SU-DHL-6 (cell line): ENCODE measurements around the gene RNF121.

Source experiments
- H2AFZ ChIP-seq: fragments of 200-600 bp; sonication (generic); 2 replicates; pipeline ENCODE4 v1.6.1; 2014; ENCODE audit warnings: low read depth, mild to moderate bottlenecking, moderate library complexity, mixed read lengths, antibody characterized with exemption, low read length; ENCODE audit not compliant: severe bottlenecking
- H3F3A ChIP-seq: fragments of 200-600 bp; shearing (Covaris generic); 2 replicates; pipeline ENCODE4 v1.6.0; 2016; ENCODE audit warnings: antibody characterized with exemption, mild to moderate bottlenecking; ENCODE audit not compliant: insufficient read depth
- H3K27ac ChIP-seq: fragments of 200-600 bp; sonication (generic); 2 replicates; pipeline ENCODE4 v1.5.1; 2016; ENCODE audit warnings: low read depth, mild to moderate bottlenecking, low read length, moderate library complexity, mixed read lengths
- H3K27me3 ChIP-seq: fragments of 200-600 bp; sonication (generic), shearing (Covaris generic); 2 replicates; pipeline ENCODE4 v1.6.0; 2014; ENCODE audit warnings: mild to moderate bottlenecking, low read length
- H3K36me3 ChIP-seq: fragments of 200-600 bp; sonication (generic); 2 replicates; pipeline ENCODE4 v1.6.1; 2014; ENCODE audit warnings: mild to moderate bottlenecking, low read length, mixed read lengths
- H3K4me2 ChIP-seq: fragments of 300-600, 200-600 bp; shearing (Covaris generic), sonication (generic); 2 replicates; pipeline ENCODE4 v1.6.0; 2014; ENCODE audit warnings: low read length, low read depth, mild to moderate bottlenecking; ENCODE audit not compliant: poor library complexity, severe bottlenecking
- H3K4me3 ChIP-seq: fragments of 200-600 bp; sonication (generic); 2 replicates; pipeline ENCODE4 v1.5.1; 2014; ENCODE audit warnings: antibody characterized with exemption, low read length, mild to moderate bottlenecking, mixed read lengths; ENCODE audit not compliant: insufficient read depth, poor library complexity, severe bottlenecking
- H3K79me2 ChIP-seq: fragments of 200-600 bp; sonication (generic); 2 replicates; pipeline ENCODE4 v1.6.1; 2014; ENCODE audit warnings: mild to moderate bottlenecking, low read length, moderate library complexity; ENCODE audit not compliant: insufficient read depth
- H3K9ac ChIP-seq: fragments of 200-600 bp; sonication (generic); 2 replicates; pipeline ENCODE4 v1.7.0; 2014; ENCODE audit warnings: mild to moderate bottlenecking, low read length
- H3K9me2 ChIP-seq: fragments of 200-600 bp; sonication (generic); replicated peaks from 2 replicates; pipeline ENCODE4 v1.6.1; 2014; ENCODE audit warnings: low read length; ENCODE audit not compliant: insufficient read depth
- H3K9me3 ChIP-seq: fragments of 200-600 bp; sonication (generic); 2 replicates; pipeline ENCODE4 v1.6.1; 2014; ENCODE audit warnings: low read length, mixed read lengths; ENCODE audit not compliant: insufficient read depth
- H4K20me1 ChIP-seq: fragments of 200-600 bp; sonication (generic); 2 replicates; pipeline ENCODE4 v1.6.1; 2014; ENCODE audit warnings: low read depth, mild to moderate bottlenecking, antibody characterized with exemption, low read length, moderate library complexity, mixed read lengths
- CTCF ChIP-seq: fragments of 200-600 bp; sonication (generic); IDR thresholded peaks from one replicate; pipeline ENCODE4 v1.5.1; 2017; ENCODE audit warnings: antibody characterized with exemption, mild to moderate bottlenecking, low read length, moderate library complexity; ENCODE audit not compliant: insufficient read depth, poor library complexity, severe bottlenecking
- EZH2phosphoT487 ChIP-seq: fragments of 200-600 bp; sonication (generic), shearing (Covaris generic); conservative IDR thresholded peaks from 2 replicates; pipeline ENCODE4 v1.6.1; 2018; ENCODE audit warnings: mild to moderate bottlenecking, antibody characterized with exemption, low read length, moderate library complexity, mixed read lengths

Gene RNF121

GRCh38 chr11:72002841-72003775 lies 74.3 kb downstream of the RNF121 start:
- Histone ChIP-seq H3F3A (0 out of 2 replicates have a peak, but pooled peaks cover 10% of the 10 kb centered on the region), H3K4me2 (no peak overlapping the region), H3K9ac (no peak overlapping the region), H2AFZ (no peak overlapping the region), H3K79me2 (no peaks in the 10 kb centered on the region), H4K20me1 (no peaks in the 10 kb centered on the region), H3K27ac (no peak overlapping the region), H3K9me3 (no peaks in the 10 kb centered on the region), H3K27me3 (no peaks in the 10 kb centered on the region), H3K9me2 (no peaks in the 10 kb centered on the region), H3K36me3 (peaks cover 3% of the 10 kb centered on the region; the same call in 1 of the 2 replicates), H3K4me3 (no peak overlapping the region)
- TF ChIP-seq CTCF (no peak), EZH2phosphoT487 (no peak)

DNA sequence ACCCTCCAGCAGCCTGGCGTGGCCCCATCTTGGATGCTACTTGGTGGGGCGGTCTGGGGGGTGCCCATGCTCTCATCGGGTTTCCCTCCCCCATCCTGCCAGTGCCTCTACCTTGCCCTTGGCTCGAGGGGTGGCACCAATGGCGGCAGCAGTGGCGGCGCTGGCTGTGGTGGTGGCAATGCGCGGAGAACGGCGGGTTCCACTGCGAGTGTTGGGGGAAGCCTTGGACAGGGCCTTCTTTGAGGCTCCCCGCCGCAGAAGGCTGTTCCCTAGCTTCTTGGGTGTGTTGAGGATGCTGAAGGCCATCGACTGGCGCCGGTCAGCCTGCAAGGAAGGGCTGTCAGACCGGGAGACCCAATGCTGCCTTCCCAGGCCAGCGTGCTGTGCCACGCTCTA lies 74.9 kb downstream of the RNF121 start:
- H3F3A ChIP-seq: 0 out of 2 replicates have a peak, but pooled peaks cover 10% of the 10 kb centered on the region
- no peaks in the 10 kb centered on the region for H3K79me2 ChIP-seq
- H2AFZ ChIP-seq: no peak overlapping the region
- H3K27me3 ChIP-seq: no peaks in the 10 kb centered on the region
- no peaks in the 10 kb centered on the region for H3K9me3 ChIP-seq
- peaks cover 8% of the 10 kb centered on the region; the same call in 1 of the 2 replicates for H3K36me3 ChIP-seq
- H3K27ac ChIP-seq: no peak overlapping the region
- TF ChIP-seq CTCF (no peak), EZH2phosphoT487 (no peak)
- H4K20me1 ChIP-seq: no peaks in the 10 kb centered on the region
- H3K9ac ChIP-seq: no peak overlapping the region
- no peaks in the 10 kb centered on the region for H3K9me2 ChIP-seq
- no peak overlapping the region for H3K4me3 ChIP-seq
- no peak overlapping the region for H3K4me2 ChIP-seq

- Histone ChIP-seq H3K9me2 (no peaks in the 10 kb centered on the region), H3K27me3 (no peaks in the 10 kb centered on the region), H2AFZ (no peak overlapping the region), H4K20me1 (no peaks in the 10 kb centered on the region), H3F3A (0 out of 2 replicates have a peak, but pooled peaks cover 10% of the 10 kb centered on the region), H3K9ac (no peak overlapping the region), H3K36me3 (peaks cover 8% of the 10 kb centered on the region; the same call in 1 of the 2 replicates), H3K79me2 (no peaks in the 10 kb centered on the region), H3K4me3 (no peak overlapping the region), H3K9me3 (no peaks in the 10 kb centered on the region), H3K27ac (no peak overlapping the region), H3K4me2 (no peak overlapping the region)
- TF ChIP-seq CTCF: no peak
- TF ChIP-seq EZH2phosphoT487: no peak
Observed at GRCh38 chr11:72004515-72005346, 75.9 kb downstream of the RNF121 start.
